ENCODE results near the gene BCL7C.

Gene BCL7C

GRCh38 chr16:30922420-30922959 is 28.6 kb upstream of the BCL7C start:
- peak; percentile 100 for DNase-seq

GRCh38 chr16:30921748-30922419 is 28.0 kb upstream of the BCL7C start:
- peak; percentile 90 for DNase-seq

DNA sequence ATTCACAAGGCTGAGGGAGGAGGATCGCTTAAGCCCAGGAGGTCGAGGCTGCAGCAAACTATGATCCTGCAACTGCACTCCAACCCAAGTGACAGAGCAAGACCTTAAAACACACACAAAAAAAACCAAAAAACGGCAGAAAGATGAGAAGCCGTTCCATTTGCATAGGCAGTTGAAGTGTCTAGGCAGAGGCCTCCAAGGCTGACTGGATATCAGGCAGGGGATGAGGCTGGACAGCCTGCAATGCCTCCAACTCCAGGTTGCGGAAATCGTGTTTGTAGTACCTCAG is 27.5 kb upstream of the BCL7C start:
- DNase-seq: no peak

DNA sequence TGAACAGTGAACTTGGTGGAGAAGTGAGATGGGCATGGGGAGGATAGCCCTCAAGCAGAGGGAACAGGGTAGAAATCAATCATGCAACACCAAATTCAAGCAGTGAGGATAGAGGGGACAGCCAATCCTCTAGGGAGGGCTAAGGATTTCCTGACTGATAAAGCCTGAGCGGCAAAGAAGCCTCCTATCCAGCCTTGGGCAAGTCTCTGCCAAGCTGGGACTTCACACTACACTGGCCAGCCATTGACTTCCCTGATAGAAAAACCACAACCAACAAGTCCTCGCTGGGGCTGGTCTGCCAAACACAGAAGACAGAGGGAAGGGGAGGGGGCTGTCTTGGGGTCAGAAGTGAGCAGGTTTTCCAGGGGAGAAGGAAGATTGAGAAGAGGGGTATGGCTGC is 27.0 kb upstream of the BCL7C start:
- DNase-seq: no peak

GRCh38 chr16:30918614-30919013 is 24.7 kb upstream of the BCL7C start:
- DNase-seq: no peak

- no peak for DNase-seq
Measured at GRCh38 chr16:30914830-30915229, 21.0 kb upstream of the BCL7C start.

DNA sequence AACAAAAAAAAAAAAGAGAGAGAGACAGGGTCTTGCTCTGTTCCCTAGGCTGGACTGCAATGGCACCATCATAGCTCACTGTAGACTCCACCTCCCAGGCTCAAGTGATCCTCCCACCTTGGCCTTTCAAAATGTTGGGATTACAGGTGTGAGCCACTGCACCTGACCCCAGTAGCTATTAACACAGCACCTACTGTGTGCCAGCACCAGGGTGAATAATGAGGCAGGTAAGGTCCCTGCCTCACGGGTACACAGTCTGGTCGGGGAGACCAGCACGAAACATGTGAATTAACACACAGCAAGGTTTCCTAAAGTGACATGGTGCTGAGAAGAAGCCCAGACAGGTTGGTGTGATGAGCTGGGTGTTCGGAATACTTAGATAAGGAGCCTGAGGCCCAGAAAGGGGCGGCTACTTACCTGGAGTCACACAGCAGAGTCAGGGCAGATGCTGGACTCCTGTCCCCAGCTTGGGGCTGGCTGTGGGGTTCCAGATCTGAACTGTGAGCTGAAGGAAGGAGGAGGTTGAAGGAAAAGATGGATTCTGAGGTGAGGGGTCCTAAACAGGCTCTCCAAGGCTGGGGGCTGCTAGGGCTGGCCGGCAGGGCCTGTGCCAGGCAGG is 19.0 kb upstream of the BCL7C start:
- DNase-seq: no peak

DNA sequence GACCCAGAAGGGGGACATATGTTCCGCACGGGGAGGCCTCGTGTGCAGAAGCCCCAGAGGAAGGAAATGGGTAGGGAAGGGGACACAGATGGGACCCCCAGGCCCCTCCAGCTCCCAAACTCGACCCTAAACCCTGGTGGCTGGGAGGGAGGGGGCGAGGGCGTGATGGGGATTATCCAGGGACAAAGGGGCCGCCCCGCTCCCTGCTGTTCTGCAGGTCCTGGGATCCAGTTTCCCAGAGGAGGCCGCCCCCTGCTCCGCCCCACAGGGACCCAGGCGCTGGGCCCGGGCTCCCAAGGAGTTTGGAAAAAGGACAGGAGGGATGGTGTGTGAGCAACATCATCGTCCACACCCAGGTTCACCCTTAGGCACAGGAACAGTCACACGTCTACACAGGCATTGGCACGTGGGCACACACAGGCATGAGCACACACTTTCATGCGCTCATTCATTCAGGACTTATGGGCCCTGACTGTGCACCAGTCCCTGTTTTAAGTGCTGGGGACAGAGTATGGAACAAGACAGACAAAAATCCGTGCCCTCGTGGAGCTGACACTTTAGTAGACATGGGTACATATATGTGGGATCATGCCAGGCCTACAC is 16.7 kb upstream of the BCL7C start:
- DNase-seq: no peak

- no peak for DNase-seq
Measured at GRCh38 chr16:30907064-30907463, 13.2 kb upstream of the BCL7C start.

DNA sequence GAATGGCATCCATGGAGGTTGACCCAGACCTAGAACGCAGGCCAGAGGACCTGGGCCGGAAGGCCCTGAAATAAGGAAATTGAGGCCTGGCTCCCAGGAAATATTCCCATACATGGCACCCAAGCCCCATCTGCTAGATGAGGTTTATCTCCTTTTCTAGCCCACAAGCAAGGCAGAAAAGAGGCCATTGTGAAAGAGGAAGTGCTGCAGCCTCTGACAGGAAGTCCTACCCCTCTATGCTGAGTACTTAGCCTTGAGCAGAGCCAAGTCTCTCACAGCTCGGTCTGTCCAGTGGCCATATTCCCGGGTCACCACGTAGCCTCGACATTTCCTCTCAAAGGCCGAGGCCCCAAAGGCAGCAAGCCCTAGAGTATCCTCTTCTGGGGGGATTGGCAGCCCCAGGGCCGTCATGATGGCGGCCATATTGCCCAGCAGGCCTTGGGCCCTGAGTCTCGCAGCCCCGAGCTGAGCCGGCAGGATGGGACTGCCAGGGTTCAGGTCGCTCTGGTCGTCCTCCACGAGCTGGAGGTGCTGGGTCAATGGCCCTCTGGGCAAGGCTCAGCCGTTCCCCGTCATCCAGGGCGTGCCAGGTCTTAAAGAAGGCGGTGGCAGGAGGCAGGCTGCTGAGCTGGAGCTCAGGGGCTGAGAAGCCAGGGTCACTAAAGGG is 10.4 kb upstream of the BCL7C start:
- no peak for DNase-seq

GRCh38 chr16:30903596-30903995 is 9.7 kb upstream of the BCL7C start:
- peak; percentile 42 for DNase-seq

GRCh38 chr16:30903002-30903401 is 9.1 kb upstream of the BCL7C start:
- DNase-seq: no peak

DNA sequence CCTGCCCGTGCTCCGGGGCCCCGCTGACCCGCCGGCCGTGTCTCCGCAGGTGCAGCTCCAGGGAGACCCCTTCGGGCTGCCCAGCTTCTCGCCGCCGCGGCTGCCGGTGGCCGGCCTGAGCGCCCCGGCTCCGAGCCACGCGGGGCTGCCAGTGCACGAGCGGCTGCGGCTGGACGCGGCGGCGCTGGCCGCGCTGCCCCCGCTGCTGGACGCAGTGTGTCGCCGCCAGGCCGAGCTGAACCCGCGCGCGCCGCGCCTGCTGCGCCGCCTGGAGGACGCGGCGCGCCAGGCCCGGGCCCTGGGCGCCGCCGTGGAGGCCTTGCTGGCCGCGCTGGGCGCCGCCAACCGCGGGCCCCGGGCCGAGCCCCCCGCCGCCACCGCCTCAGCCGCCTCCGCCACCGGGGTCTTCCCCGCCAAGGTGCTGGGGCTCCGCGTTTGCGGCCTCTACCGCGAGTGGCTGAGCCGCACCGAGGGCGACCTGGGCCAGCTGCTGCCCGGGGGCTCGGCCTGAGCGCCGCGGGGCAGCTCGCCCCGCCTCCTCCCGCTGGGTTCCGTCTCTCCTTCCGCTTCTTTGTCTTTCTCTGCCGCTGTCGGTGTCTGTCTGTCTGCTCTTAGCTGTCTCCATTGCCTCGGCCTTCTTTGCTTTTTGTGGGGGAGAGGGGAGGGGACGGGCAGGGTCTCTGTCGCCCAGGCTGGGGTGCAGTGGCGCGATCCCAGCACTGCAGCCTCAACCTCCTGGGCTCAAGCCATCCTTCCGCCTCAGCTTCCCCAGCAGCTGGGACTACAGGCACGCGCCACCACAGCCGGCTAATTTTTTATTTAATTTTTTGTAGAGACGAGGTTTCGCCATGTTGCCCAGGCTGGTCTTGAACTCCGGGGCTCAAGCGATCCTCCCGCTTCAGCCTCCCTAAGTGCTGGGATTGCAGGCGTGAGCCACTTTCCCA is 8.4 kb upstream of the BCL7C start:
- peak; percentile 65 for DNase-seq

DNA sequence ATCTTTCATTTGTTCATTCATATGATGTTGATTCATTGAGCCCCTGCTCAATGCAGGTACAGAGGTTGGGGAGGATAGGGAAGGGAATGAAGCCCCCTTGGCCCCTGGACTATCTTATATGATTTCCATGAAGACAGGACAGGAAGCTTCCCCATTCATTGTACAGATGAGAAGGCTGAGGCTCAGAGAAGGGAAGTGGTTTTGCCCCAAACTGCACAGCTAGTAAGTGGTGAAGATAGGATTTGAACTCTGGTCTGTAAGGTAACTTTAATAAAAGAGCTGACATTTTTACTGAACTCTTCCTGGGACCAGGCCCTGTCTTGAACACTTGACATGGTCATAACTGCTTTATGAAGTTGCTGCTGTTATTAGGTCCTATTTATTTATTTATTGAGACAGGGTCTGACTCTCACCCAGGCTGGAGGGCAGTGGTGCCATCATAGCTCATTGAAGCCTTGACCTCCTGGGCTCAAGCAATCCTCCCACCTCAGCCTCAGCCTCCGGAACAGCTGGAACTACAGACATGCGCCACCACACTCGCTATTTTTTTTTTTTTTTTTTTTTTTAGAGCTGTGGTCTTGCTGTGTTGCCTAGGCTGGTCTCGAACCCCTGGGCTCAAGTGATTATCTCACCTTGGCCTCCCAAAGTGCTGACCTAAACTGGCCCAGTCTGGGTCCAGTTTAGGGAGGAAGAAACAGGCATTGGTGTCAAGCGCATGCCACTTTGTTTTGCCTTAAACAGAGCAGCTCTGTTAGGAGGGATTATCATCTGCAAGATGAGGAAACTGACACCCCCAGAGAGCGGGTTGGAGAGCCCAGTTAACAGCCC is 7.5 kb upstream of the BCL7C start:
- DNase-seq: no peak

- no peak for DNase-seq
Measured at GRCh38 chr16:30900588-30900987, 6.7 kb upstream of the BCL7C start.

DNA sequence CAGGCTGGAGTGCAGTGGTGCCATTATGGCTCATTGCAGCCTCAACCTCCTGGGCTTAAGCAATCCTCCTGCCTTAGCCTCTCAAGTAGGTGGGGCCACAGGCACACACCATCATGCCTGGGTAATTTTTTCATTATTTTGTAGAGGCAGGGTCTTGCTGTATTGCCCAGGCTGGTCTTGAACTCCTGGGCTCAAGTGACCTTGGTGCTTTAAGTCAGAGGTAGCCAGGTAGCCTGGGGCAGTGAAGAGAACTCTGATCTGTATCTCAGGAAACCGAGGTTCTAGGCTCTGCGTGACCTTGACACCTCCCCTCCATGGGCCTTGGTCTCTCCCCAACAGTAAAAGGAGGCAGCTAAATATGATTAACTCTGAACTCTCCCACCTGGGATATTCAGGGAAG is 5.9 kb upstream of the BCL7C start:
- DNase-seq: no peak

DNA sequence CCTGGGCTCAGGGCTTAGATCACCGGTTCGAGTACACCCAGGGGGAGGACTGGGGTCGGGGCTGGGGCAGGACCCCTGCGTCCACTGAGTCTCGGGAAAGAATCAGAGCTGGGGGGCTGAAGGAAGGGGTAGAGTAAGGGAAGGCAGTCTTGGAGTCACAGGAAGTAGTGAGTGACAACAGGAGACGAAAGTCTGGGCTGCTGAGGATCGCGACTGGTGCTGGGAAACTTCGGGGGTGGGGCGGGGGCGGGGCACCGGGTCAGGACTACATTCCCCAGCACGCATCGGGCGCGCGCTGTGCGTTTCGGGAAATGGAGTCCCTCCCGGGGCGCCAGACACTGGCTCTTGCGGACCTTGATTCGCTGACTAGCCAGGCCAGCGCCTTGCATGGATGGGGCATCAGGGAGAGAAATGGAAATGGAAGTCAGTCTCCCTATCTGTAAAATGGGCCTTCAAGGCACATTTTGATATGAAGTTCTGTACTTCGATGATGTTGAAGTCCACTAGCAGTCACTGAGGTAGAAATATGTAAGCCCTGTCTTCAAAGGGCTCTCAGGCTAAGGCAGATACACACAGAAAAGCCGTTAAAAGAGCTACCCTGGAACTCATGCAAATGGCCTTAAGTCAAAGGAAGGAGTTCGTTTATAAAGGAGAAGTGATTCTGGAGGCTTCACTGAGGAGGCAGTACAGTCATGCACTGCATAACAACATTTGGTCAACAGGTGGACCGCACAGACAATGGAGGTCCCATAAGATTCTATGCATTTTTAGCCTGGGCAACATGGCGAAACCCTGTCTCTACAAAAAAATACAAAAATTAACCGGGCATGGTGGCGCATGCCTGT is 3.2 kb upstream of the BCL7C start:
- DNase-seq: peak; percentile 95

DNA sequence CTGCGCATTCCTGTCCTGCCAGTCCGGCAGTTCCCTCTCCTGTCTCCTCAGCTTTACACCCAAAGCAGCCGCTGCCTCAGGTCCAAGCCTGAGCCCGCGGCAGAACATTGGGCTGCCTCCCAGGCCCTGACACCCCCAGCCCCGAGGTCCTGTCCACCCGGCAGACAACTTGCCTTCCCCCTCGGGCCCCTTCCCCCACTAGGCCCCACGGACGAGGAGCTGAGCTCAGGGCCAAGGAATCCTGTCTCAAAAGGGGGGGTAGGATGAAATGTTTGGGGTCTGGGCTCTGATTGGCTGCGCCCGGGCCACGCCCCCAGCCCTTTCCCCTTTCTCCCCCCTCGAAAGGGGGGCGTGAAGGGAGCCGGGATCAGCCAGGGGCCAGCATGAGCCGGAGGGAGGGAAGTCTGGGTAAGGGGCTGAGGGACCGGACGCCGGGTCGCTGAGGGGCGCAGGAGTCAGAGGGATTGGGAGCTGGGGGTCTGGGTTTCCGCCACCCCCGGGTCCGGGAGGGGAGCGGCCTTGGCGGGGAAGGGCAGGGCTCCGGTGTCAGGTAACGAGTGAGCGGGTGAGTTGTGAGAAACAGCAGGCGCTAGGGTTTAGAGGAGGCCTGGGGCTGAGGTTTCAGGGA is 2.5 kb upstream of the BCL7C start, which contains the start of gene CTF1:
TSS of gene CTF1 (plus strand) at position 354 of the 628 bp plus-strand sequence. CDS start at position 384, 30 bp downstream.
- DNase-seq: peak; percentile 97

- DNase-seq: no peak
Measured at GRCh38 chr16:30895627-30896260, 1.9 kb upstream of the BCL7C start.
